Lower leg skin (tissue), 4 donors: ENCODE measurements around the gene TNFRSF1A. TPM values are rescaled to one million over a fixed set of nuclear protein-coding genes. Genes with fewer than 3 reads are reported as not detected.

Experiments
- DNase-seq, 2 donors: peaks; one replicate each; pipeline ENCODE4 v3.0.0-alpha.2; 2019; ENCODE audit warnings: low spot score in 2 of 2
- H3K4me3 ChIP-seq: fragments of 200-600 bp; sonication (generic); 2 replicates; pipeline ENCODE4 v1.5.1; 2017; ENCODE audit warnings: mild to moderate bottlenecking, low read depth; ENCODE audit not compliant: poor library complexity, severe bottlenecking
- POLR2A ChIP-seq, 2 donors: fragments of 450-650 bp; IDR thresholded peaks; one replicate each; pipeline ENCODE4 v1.6.1; 2016 to 2017; ENCODE audit warnings: antibody characterized with exemption in 2 of 2, mild to moderate bottlenecking in 1 of 2, moderate library complexity in 1 of 2
- WGBS, 2 donors: methylation state at CpG; one replicate each; pipeline ENCODE4 v1.1.5; 2018; 5-methylcytosine and 5-hydroxymethylcytosine counted together
- intact Hi-C: fragments of 100-400 bp; cut with DNase I; formaldehyde crosslinking; loops from one replicate; pipeline ENCODE4 v1.15.0; 2023; ENCODE audit warnings: low total_unique reads
- total RNA-seq, 4 donors: library from RNA; depleted of rRNA; stranded (reverse); fragments of >200 nt; gene quantifications; one replicate each; pipeline ENCODE4 v1.1.0, GENCODE V29; 2016
- TF ChIP-seq, protein P1 (sequence below), 3 donors: fragments of 450-650 bp; IDR thresholded peaks; one replicate each; pipeline ENCODE4 v1.5.1; 2016; ENCODE audit warnings: antibody characterized with exemption in 3 of 3, mild to moderate bottlenecking in 3 of 3, moderate library complexity in 2 of 3

Gene TNFRSF1A
- total RNA-seq, 4 donors from 2014 or later: 104 to 252 (median 186) TPM

DNA sequence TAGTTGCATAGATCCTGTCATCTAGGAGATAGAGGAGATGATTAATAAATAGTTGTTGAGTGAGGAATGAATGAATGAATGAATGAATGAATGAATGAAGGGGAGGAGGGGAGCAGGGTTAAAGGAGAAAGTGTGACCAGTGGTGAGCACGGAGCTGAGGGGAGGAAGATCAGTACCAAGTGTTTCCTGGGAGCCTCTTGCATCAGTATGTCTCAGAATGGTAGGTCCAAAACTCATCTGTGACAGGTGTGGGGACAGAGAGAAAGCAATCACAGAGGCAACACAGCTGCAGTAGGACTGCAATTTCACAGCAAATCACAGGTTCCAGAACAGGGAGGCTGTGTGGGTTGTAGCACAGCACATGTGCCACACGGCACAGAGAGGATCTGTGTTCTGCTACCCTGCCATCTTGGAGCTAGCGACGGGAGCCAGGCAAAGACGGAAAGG is 14.5 kb upstream of the TNFRSF1A start:
- TF ChIP-seq, protein P1, sequence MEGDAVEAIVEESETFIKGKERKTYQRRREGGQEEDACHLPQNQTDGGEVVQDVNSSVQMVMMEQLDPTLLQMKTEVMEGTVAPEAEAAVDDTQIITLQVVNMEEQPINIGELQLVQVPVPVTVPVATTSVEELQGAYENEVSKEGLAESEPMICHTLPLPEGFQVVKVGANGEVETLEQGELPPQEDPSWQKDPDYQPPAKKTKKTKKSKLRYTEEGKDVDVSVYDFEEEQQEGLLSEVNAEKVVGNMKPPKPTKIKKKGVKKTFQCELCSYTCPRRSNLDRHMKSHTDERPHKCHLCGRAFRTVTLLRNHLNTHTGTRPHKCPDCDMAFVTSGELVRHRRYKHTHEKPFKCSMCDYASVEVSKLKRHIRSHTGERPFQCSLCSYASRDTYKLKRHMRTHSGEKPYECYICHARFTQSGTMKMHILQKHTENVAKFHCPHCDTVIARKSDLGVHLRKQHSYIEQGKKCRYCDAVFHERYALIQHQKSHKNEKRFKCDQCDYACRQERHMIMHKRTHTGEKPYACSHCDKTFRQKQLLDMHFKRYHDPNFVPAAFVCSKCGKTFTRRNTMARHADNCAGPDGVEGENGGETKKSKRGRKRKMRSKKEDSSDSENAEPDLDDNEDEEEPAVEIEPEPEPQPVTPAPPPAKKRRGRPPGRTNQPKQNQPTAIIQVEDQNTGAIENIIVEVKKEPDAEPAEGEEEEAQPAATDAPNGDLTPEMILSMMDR (IDR thresholded peaks at IDR 0.05): no peak
- no peak for TF ChIP-seq POLR2A (IDR thresholded peaks at IDR 0.05)
- no peak for DNase-seq
- intact Hi-C loops: no loop called here
- no peak overlapping the region for H3K4me3 ChIP-seq
- WGBS, 2 donors: 95 to 96% methylated on average over 5 of the region's 5 CpGs

DNA sequence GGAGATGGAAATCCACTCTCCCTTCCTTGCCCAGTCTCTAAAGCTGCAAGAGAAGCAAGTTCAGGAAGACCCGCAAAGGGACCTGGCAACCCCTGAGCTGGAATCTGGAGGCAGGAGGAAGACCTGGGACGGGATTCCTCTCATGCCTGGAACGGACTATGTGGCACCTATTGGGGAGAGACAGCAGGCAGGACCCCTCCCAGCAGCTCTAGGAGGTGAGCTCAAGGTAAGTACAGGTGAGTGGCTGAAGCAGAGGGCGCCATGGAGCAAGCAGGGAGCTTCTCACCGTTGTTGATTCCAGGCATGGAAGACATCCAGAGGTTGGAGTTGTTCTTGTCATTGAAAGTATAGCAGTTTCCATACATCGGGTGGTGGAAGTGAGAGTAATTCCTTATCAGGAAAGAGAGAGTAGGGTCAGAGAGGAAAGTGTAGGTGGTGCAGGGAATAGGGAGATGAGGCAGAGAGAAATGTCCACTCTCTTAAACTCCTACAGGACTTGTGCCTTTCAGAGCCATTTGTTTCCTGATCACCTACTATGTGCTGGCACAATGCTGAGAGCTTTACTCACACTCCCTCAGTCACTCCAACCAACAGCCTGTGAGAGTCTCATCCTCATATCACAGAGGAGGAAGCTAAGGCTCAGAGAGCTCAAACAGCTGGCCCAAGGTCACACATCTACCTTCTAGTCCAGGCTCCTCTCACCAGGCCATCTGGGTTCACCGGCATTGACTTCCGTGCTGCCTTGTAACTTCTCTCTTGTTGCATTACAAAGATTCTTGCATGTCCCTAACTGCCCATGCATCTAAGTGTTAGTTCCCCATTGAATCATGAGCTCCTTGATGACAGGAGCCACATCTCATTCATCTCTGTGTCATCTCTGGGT is 13.9 kb upstream of the TNFRSF1A start:
- intact Hi-C loops: no loop called here
- TF ChIP-seq POLR2A (IDR thresholded peaks at IDR 0.05): no peak
- TF ChIP-seq, protein P1 (IDR thresholded peaks at IDR 0.05): no peak
- DNase-seq: no peak
- 68 to 79% methylated on average over 8 of the region's 8 CpGs for WGBS, 2 donors
- no peak overlapping the region for H3K4me3 ChIP-seq

DNA sequence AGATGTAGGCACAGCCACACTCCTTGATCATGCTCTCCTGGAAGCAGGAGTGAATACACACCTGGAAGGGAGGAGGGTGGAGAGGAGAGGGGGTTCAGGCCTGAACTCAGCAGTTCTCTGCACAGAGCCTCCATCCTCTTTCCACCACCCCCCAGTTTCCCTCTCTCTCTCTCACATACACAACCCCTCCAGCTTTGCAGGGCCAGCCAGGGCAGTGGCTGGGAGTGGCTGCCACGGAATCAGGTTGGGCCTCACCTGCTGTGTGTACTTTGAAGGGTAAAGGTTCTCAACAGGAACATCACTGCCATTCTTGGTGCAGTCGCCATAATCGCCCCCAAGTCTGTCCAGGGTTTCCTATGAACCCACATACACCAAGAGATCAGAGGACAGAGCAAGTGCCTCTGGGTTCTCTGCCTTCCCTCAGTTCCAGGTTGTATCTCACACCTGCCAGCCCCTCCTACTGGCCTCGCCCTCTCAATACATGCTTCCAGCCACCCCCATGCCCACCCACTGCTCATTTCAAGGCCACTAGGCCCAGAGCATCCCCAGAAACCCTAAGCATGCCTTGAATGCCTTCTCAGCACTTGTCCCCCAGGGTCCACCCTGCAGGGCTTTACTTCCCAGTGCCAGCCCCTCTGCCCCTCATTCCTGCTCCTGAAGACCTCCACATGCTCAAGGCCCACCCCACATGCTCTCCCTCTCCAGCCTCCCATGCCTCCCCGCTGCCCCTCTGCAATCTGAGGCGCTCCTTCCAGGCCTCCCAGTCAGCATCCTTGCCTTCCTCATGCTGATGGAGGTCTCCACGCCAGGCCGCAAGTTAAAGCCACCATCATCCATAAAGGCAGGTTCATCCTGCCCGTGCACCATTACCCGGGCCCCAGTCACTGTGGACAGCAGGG is 12.9 kb upstream of the TNFRSF1A start:
- TF ChIP-seq POLR2A (IDR thresholded peaks at IDR 0.05): no peak
- TF ChIP-seq, protein P1 (IDR thresholded peaks at IDR 0.05): no peak
- no peak for DNase-seq
- H3K4me3 ChIP-seq: no peak overlapping the region
- intact Hi-C loops: no loop called here
- 92 to 94% methylated on average over 10 of the region's 10 CpGs for WGBS, 2 donors

DNA sequence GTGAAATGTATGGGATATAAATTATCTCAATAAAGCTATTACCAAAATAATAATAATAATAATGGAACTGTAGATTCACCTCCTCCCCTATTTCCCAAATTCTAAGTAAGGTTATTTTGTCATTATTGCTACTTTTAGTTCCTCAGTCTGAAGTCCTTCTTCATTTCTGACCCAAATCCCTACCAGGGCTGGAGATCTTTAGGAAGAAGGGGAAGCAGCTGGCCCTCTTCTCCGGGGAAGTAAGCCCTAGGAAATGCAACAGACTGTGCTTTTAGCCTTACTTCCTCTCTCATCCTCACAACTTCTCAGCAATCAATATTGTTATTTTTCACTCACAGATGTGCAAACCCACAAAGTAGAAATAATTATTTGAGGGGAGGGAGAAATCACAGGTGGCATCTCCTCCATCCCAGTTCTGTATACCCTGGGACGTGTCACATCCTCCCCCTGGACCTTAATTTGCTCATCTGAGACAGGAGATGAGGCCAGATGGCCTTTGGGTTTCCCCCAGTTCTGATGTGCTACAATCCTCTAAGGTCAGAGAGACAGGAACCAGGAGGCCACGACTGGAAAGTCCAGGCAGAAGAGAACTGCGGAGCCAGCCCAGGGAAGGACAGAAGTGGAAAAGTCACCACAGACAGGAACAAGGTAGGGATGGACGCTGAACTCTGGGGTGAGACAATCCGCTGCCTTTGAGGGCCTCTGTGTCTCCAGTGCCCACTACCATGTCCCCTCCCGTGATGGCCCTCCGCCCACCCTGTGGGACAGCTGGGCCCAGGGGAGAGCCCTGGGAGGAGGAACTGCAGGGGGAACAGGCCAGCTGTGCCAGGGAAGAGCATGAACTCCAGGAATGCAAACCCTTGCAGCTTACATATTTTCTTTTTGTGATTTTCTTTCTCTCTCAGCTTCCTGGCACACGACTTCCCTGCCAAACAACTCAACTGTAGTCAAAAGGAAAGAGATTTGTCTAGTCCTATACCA is 10.6 kb upstream of the TNFRSF1A start:
- intact Hi-C loops: no loop called here
- no peak for DNase-seq
- TF ChIP-seq, protein P1 (IDR thresholded peaks at IDR 0.05): no peak
- TF ChIP-seq POLR2A (IDR thresholded peaks at IDR 0.05): no peak
- H3K4me3 ChIP-seq: no peak overlapping the region
- 63% methylated on average over 9 of the region's 9 CpGs for WGBS, 2 donors

DNA sequence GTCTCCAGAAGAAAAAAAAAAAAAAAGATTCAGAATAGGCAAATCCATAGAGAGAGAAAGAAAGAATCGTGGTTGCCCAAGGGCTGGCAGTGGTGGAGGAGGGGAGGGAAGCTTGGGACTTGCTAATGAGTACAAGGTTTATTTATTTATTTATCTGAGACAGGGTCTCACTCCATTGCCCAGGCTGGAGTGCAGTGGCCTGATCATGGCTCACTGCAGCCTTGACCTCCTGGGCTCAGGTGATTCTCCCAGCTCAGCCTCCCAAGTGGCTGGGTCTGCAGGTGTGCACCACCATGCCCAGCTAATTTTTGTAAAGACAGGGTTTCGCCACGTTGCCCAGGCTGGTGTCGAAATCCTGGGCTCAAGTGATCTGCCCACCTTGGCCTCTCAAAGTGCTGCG is 9.7 kb upstream of the TNFRSF1A start:
- intact Hi-C loops: no loop called here
- H3K4me3 ChIP-seq: no peak overlapping the region
- 85 to 86% methylated on average over 5 of the region's 5 CpGs for WGBS, 2 donors
- DNase-seq: no peak
- no peak for TF ChIP-seq POLR2A (IDR thresholded peaks at IDR 0.05)
- TF ChIP-seq, protein P1 (IDR thresholded peaks at IDR 0.05): no peak
